HEK293T (cell line): ENCODE results near the gene GJA10.
"Not testable (repeated sequence)": the region's sequence is repeated elsewhere in the genome, so short reads cannot be mapped to it uniquely, and the experiment has no call there.

Source experiments
- CTCF ChIA-PET: fragments of 350-600 bp; formaldehyde crosslinking; extraction: SDS; loops from one replicate; lab custom pipeline; 2021; ENCODE audit warnings: antibody characterized with exemption, inconsistent platforms; lab: Yijun Ruan, JAX
- POLR2A ChIA-PET: fragments of 350-600 bp; formaldehyde crosslinking; extraction: SDS; loops from one replicate; lab custom pipeline; 2020; ENCODE audit warnings: antibody characterized with exemption, inconsistent platforms; lab: Yijun Ruan, JAX
- DNase-seq: peaks from one replicate; pipeline ENCODE4 v3.0.0; 2012; ENCODE audit warnings: mixed read lengths; ENCODE audit errors: extremely low spot score
- ARNT ChIP-seq: fragments of 450-650 bp; IDR thresholded peaks from 2 replicates; pipeline ENCODE4 v1.6.1; 2017; ENCODE audit warnings: mild to moderate bottlenecking
- BHLHE40 ChIP-seq: fragments of 450-650 bp; IDR thresholded peaks from 2 replicates; pipeline ENCODE4 v1.6.1; 2016; ENCODE audit warnings: mild to moderate bottlenecking, moderate library complexity, borderline replicate concordance
- CTBP1 ChIP-seq: fragments of 450-650 bp; IDR thresholded peaks from 2 replicates; pipeline ENCODE4 v1.6.1; 2016; ENCODE audit warnings: borderline replicate concordance
- ELF4 ChIP-seq: fragments of 450-650 bp; IDR thresholded peaks from 2 replicates; pipeline ENCODE4 v1.6.1; 2017; ENCODE audit warnings: antibody characterized with exemption
- FOXA1 ChIP-seq: fragments of 450-650 bp; IDR thresholded peaks from 2 replicates; pipeline ENCODE4 v1.6.1; 2016; ENCODE audit warnings: mild to moderate bottlenecking
- FOXK2 ChIP-seq: fragments of 450-650 bp; IDR thresholded peaks from 2 replicates; pipeline ENCODE4 v1.6.1; 2016; ENCODE audit warnings: mild to moderate bottlenecking
- FOXM1 ChIP-seq: fragments of 450-650 bp; IDR thresholded peaks from 2 replicates; pipeline ENCODE4 v1.6.1; 2017; ENCODE audit warnings: mild to moderate bottlenecking, borderline replicate concordance
- HDGF ChIP-seq: fragments of 450-650 bp; IDR thresholded peaks from 2 replicates; pipeline ENCODE4 v1.6.1; 2017; ENCODE audit warnings: antibody characterized with exemption, borderline replicate concordance
- L3MBTL2 ChIP-seq: fragments of 450-650 bp; conservative IDR thresholded peaks from 2 replicates; pipeline ENCODE4 v1.6.1; 2016; ENCODE audit warnings: mild to moderate bottlenecking
- LEF1 ChIP-seq: fragments of 450-650 bp; IDR thresholded peaks from 2 replicates; pipeline ENCODE4 v1.6.1; 2017; ENCODE audit warnings: mild to moderate bottlenecking, borderline replicate concordance
- NFRKB ChIP-seq: fragments of 450-650 bp; IDR thresholded peaks from 2 replicates; pipeline ENCODE4 v1.6.1; 2016; ENCODE audit warnings: mild to moderate bottlenecking, moderate library complexity
- SP1 ChIP-seq: fragments of 450-650 bp; IDR thresholded peaks from 2 replicates; pipeline ENCODE4 v1.6.1; 2017
- SUZ12 ChIP-seq: fragments of 450-650 bp; IDR thresholded peaks from 2 replicates; pipeline ENCODE4 v1.6.1; 2016; ENCODE audit warnings: mild to moderate bottlenecking
- TARDBP ChIP-seq: fragments of 450-650 bp; IDR thresholded peaks from 2 replicates; pipeline ENCODE4 v1.6.1; 2016
- ZNF384 ChIP-seq: fragments of 450-650 bp; IDR thresholded peaks from 2 replicates; pipeline ENCODE4 v1.6.1; 2016
- TF ChIP-seq, protein P1 (sequence below): fragments of 450-650 bp; IDR thresholded peaks from 2 replicates; pipeline ENCODE4 v1.6.1; 2016

The GJA10 gene

DNA sequence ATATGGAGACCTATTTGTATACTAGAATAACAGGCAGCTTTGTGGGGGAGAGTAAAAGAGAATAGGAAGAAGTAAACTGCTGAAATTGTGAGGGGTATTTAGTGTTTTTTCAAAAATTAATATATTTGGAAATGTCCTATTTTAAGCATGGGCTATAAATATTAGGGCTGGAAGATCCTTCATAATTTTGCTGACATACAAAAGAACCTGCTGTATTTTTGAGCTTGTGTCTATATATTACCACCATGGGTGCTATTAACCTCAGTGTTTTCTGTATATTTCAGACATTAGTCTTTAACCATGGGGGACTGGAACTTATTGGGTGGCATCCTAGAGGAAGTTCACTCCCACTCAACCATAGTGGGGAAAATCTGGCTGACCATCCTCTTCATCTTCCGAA lies at the start of gene GJA10:
TSS of gene GJA10 (plus strand) at position 301 of the 400 bp plus-strand sequence. CDS start at position 301, 0 bp downstream.
- no peak for DNase-seq
- CTCF ChIA-PET, result no interaction called here
- POLR2A ChIA-PET, result no interaction called here
- TF ChIP-seq LEF1 (no peak), FOXA1 (no peak), FOXM1 (no peak), BHLHE40 (no peak), SP1 (no peak)

DNA sequence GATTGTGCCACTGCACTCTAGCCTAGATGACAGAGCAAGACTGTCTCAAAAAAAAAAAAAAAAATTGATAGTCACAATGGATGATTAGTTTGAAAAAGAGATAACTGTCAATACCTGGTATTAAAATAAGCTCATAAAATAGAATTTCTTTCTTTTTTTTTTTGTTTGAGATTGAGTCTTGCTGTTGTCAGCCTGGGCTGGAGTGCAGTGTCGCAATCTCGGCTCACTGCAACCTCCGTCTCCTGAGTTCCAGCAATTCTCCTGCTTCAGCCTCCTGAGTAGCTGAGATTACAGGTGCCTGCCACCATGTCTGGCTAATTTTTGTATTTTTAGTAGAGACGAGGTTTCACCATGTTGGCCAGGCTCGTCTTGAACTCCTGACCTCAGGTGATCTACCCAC lies 46.8 kb upstream of the GJA10 start:
- DNase-seq, CTCF ChIA-PET: not testable (repeated sequence)
- POLR2A ChIA-PET, result interaction anchor here (0.6 to 1.5 kb wide), 2 partner anchors 14 kb away, joined by 3 to 5 read pairs; no protein-coding TSS in a partner anchor

DNA sequence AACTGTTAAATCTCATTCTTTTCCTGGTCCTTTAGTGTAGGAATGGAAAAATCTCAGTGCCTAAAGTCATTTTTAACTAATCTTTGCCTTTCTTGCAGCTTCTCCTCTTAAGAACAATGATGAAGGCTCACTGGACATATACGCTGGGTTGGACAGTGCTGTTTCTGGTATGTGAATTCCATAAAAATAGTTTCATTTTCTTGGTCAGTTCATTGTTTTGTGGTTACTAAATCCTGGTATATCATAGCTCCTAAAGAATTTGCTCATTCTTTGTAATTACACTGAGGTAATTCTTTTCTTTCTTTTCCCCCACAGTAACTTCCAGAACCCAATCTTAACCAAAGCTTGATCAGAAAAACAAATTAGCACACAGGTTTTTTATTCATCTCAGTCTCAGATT lies 41.2 kb upstream of the GJA10 start:
- POLR2A ChIA-PET, result no interaction called here

DNA sequence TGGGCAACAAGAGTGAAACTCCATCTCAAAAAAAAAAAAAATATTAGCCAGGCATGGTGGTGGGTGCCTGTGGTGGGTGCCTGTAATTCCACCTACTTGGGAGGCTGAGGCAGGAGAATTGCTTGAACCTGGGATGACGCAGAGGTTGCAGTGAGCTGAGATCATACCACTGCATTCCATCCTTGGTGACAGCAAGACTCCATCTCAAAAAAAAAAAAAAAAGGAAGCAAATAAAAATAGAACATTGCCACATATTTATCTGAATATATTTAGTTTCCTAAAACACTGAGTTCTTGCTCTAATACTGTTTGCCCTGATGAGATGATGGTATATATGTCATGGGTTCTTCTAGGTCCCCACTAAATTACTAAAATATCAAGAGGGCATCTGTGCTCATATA lies 36.2 kb upstream of the GJA10 start:
- no peak for DNase-seq
- CTCF ChIA-PET, result no interaction called here
- TF ChIP-seq FOXM1 (no peak), TARDBP (no peak), BHLHE40 (no peak), L3MBTL2 (no peak), ARNT (no peak), SP1 (no peak), LEF1 (no peak), NFRKB (no peak), HDGF (no peak), ELF4 (no peak), ZNF384 (no peak), CTBP1 (no peak), SUZ12 (no peak), FOXK2 (no peak)
- TF ChIP-seq, protein P1, sequence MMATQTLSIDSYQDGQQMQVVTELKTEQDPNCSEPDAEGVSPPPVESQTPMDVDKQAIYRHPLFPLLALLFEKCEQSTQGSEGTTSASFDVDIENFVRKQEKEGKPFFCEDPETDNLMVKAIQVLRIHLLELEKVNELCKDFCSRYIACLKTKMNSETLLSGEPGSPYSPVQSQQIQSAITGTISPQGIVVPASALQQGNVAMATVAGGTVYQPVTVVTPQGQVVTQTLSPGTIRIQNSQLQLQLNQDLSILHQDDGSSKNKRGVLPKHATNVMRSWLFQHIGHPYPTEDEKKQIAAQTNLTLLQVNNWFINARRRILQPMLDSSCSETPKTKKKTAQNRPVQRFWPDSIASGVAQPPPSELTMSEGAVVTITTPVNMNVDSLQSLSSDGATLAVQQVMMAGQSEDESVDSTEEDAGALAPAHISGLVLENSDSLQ, result no peak
- POLR2A ChIA-PET, result no interaction called here

More for the DNA sequence above, 41.2 kb upstream of the GJA10 start:
- CTCF ChIA-PET, result no interaction called here
- no peak for DNase-seq
- TF ChIP-seq FOXM1 (no peak), ZNF384 (no peak), NFRKB (no peak)

DNA sequence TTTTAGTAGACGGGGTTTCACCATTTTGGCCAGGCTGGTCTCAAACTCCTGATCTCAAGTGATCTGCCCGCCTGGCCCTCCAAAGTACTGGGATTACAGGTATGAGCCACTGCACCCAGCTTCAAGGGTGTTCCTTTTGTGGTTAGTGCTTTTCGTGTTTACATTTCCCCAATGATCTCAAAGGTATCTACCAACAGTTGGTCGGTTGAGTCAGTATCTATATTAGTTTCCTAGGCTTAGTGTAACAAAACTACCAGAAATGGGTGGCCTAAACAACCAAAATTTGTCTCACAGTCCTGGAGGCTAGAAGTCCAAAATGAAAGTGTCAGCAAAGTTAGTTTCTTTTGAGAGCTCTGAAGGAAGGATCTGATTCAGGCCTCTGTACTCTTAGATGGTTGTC lies 34.5 kb upstream of the GJA10 start:
- no peak for DNase-seq
- CTCF ChIA-PET, result no interaction called here
- POLR2A ChIA-PET, result no interaction called here
- TF ChIP-seq LEF1, result no peak
- no peak for TF ChIP-seq BHLHE40
- TF ChIP-seq ZNF384, result no peak

DNA sequence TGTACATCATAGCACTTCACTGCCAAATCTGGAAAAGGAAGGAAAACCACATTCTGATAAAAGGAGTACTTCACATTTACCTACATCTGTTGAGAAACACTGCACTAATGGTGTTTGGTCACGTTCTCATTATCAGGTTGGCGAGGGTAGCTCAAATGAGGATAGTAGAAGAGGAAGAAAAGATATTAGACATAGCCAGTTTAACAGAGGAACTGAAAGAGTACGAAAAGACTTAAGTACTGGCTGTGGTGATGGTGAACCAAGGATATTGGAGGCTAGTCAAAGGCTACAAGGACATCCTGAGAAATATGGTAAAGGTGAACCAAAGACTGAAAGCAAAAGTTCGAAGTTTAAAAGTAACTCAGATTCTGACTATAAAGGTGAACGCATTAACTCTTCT lies 32.0 kb upstream of the GJA10 start:
- TF ChIP-seq TARDBP, result no peak
- no peak for TF ChIP-seq HDGF
- TF ChIP-seq CTBP1, result no peak
- no peak for TF ChIP-seq FOXK2
- no peak for TF ChIP-seq LEF1
- no peak for TF ChIP-seq ARNT
- TF ChIP-seq SP1, result no peak
- TF ChIP-seq SUZ12, result no peak
- no peak for TF ChIP-seq ELF4
- no peak for TF ChIP-seq ZNF384
- TF ChIP-seq FOXM1, result no peak
- ChIA-PET CTCF (no interaction called here), POLR2A (interaction anchor here (1.7 kb wide), 1 partner anchor 15 kb away, joined by 5 read pairs; no protein-coding TSS in a partner anchor)
- no peak for DNase-seq

DNA sequence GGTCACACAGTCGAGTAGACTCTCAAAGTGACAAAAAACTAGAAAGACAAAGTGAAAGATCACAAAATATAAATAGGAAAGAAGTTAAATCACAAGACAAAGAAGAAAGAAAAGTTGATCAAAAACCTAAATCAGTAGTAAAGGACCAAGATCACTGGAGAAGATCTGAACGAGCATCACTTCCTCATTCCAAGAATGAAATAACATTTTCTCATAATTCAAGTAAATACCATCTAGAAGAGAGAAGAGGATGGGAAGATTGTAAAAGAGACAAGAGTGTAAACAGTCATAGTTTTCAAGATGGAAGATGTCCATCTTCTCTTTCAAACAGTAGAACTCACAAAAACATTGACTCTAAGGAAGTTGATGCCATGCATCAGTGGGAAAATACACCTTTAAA lies 31.6 kb upstream of the GJA10 start:
- ChIA-PET CTCF (no interaction called here), POLR2A (no interaction called here)
- no peak for TF ChIP-seq ARNT
- TF ChIP-seq ELF4, result no peak
- TF ChIP-seq FOXM1, result no peak
- no peak for TF ChIP-seq FOXA1
- no peak for TF ChIP-seq L3MBTL2
- no peak for TF ChIP-seq NFRKB
- TF ChIP-seq, protein P1, result no peak
- no peak for TF ChIP-seq SUZ12
- TF ChIP-seq LEF1, result no peak
- TF ChIP-seq FOXK2, result no peak
- no peak for TF ChIP-seq CTBP1
- no peak for DNase-seq

DNA sequence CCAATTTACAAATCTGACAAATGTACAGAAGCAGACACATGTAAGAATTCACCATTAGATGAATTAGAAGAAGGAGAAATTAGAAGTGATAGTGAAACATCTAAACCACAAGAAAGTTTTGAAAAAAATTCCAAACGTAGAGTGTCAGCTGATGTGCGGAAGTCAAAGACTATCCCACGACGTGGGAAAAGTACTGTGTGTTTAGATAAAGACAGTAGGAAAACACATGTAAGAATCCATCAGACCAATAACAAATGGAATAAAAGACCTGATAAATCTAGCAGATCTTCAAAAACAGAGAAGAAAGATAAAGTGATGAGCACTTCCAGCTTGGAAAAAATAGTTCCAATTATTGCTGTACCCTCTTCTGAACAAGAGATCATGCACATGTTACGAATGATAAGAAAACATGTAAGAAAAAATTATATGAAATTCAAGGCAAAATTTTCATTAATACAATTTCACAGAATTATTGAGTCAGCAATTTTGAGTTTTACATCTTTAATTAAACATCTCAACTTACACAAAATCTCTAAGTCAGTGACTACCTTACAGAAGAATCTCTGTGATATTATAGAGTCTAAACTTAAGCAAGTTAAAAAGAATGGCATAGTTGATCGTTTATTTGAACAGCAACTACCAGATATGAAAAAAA lies 28.1 kb upstream of the GJA10 start:
- ChIA-PET POLR2A (no interaction called here), CTCF (interaction anchor here (0.6 kb wide), 1 partner anchor 22 kb away, joined by 3 read pairs; no protein-coding TSS in a partner anchor)
- DNase-seq, result no peak
- no peak for TF ChIP-seq NFRKB
- TF ChIP-seq FOXM1, result no peak
- no peak for TF ChIP-seq ARNT
- no peak for TF ChIP-seq CTBP1
